ENCODE measurements around the gene NTM.

Gene NTM

DNA sequence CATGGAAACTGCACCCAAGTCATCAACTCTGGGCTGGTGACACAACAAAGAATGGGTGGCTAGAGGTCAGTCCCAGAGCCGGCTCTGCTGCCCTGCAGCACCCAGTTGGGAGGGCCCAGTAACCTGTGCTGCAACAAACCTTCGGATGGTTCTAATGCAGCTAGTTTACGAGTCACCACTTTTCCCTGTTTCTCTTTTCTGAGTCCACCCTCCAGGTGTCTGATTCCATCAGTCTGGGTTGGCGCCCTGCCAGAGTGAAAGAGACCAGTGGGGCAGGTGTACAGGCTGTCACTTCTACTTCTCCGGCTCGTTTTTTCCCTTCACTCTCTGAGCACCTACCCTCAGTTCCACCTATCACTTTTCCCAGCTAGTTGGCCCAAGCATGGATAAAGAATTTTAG lies 572.9 kb downstream of the NTM start:
- H3K27me3 ChIP-seq (ENCODE audit: control insufficient read depth, low read length) = no peaks in the 10 kb centered on the region
- H3K9me2 ChIP-seq (replicated peaks; ENCODE audit: control insufficient read depth, low read length) = no peaks in the 10 kb centered on the region
- no peak overlapping the region for H3K4me3 ChIP-seq (ENCODE audit: low read length)
- no peak overlapping the region for H3K27ac ChIP-seq (ENCODE audit: low read depth, low read length)
- no peaks in the 10 kb centered on the region for H3F3A ChIP-seq (ENCODE audit: control insufficient read depth, insufficient read depth)
- no peak overlapping the region for H3K4me2 ChIP-seq (ENCODE audit: low read length)
- H3K36me3 ChIP-seq (ENCODE audit: control insufficient read depth, low read length) = no peaks in the 10 kb centered on the region
- TF ChIP-seq, protein P1, sequence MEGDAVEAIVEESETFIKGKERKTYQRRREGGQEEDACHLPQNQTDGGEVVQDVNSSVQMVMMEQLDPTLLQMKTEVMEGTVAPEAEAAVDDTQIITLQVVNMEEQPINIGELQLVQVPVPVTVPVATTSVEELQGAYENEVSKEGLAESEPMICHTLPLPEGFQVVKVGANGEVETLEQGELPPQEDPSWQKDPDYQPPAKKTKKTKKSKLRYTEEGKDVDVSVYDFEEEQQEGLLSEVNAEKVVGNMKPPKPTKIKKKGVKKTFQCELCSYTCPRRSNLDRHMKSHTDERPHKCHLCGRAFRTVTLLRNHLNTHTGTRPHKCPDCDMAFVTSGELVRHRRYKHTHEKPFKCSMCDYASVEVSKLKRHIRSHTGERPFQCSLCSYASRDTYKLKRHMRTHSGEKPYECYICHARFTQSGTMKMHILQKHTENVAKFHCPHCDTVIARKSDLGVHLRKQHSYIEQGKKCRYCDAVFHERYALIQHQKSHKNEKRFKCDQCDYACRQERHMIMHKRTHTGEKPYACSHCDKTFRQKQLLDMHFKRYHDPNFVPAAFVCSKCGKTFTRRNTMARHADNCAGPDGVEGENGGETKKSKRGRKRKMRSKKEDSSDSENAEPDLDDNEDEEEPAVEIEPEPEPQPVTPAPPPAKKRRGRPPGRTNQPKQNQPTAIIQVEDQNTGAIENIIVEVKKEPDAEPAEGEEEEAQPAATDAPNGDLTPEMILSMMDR (IDR thresholded peaks at IDR 0.05; ENCODE audit: low read depth, low read length, poor library complexity, severe bottlenecking) = no peak
- TF ChIP-seq EZH2phosphoT487 (IDR thresholded peaks at IDR 0.05; ENCODE audit: borderline replicate concordance, low read length) = no peak
- H3K9me3 ChIP-seq (ENCODE audit: control insufficient read depth, insufficient read depth, low read length) = no peaks in the 10 kb centered on the region
- H3K79me2 ChIP-seq (ENCODE audit: control insufficient read depth, low read length) = no peaks in the 10 kb centered on the region
- no peaks in the 10 kb centered on the region for H4K20me1 ChIP-seq (ENCODE audit: control insufficient read depth, insufficient read depth, low read depth, low read length)
- H3K4me1 ChIP-seq (ENCODE audit: control insufficient read depth, low read length) = no peaks in the 10 kb centered on the region

DNA sequence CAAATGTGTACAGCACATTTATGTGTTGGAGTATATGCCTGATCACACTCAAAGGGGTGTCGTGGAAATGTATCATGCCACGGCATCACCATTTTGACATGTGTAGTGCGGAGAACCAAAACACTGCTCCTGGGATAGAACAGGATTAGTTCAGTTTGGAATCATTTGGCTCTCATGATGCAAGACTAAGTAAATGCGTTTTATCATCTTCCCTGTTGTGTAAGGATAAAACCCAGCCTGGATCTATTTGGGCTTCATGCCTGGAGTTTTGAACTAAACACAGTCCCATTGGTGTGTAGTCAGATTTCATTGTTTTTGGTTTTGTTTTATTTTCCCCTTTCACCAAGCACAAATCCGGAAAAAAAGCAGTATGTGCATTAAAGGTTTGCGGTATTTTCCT lies 574.3 kb downstream of the NTM start:
- no peaks in the 10 kb centered on the region for H3K9me3 ChIP-seq (ENCODE audit: control insufficient read depth, insufficient read depth, low read length)
- H4K20me1 ChIP-seq (ENCODE audit: control insufficient read depth, insufficient read depth, low read depth, low read length) = no peaks in the 10 kb centered on the region
- H3K4me1 ChIP-seq (ENCODE audit: control insufficient read depth, low read length) = no peaks in the 10 kb centered on the region
- H3K27ac ChIP-seq (ENCODE audit: low read depth, low read length) = no peak overlapping the region
- H3F3A ChIP-seq (ENCODE audit: control insufficient read depth, insufficient read depth) = no peaks in the 10 kb centered on the region
- no peaks in the 10 kb centered on the region for H3K79me2 ChIP-seq (ENCODE audit: control insufficient read depth, low read length)
- no peaks in the 10 kb centered on the region for H3K27me3 ChIP-seq (ENCODE audit: control insufficient read depth, low read length)
- no peak overlapping the region for H3K4me2 ChIP-seq (ENCODE audit: low read length)
- no peaks in the 10 kb centered on the region for H3K9me2 ChIP-seq (replicated peaks; ENCODE audit: control insufficient read depth, low read length)
- H3K36me3 ChIP-seq (ENCODE audit: control insufficient read depth, low read length) = no peaks in the 10 kb centered on the region
- H3K4me3 ChIP-seq (ENCODE audit: low read length) = no peak overlapping the region
- TF ChIP-seq, protein P1 (IDR thresholded peaks at IDR 0.05; ENCODE audit: low read depth, low read length, poor library complexity, severe bottlenecking) = no peak
- TF ChIP-seq EZH2phosphoT487 (IDR thresholded peaks at IDR 0.05; ENCODE audit: borderline replicate concordance, low read length) = no peak

DNA sequence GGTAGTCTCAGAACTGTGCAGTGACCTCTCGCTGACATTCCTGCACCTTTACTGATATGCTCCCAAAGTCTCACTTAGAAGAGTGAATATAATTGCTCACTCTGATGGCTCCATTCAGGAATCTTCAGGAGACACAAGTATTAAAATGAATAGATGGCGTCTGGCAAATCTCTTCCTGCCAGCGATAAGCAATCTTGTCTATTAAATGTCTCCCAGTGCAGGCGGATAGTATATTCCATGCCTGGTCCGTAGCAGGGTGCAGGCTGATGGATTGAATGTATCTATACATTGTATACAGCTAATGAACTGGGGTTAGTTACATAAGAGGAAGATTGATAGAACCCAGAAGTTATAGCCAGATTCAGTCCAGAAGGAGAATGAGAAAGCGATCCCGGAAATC lies 575.3 kb downstream of the NTM start:
- no peaks in the 10 kb centered on the region for H3F3A ChIP-seq (ENCODE audit: control insufficient read depth, insufficient read depth)
- no peaks in the 10 kb centered on the region for H3K27me3 ChIP-seq (ENCODE audit: control insufficient read depth, low read length)
- no peaks in the 10 kb centered on the region for H3K79me2 ChIP-seq (ENCODE audit: control insufficient read depth, low read length)
- no peak for TF ChIP-seq EZH2phosphoT487 (IDR thresholded peaks at IDR 0.05; ENCODE audit: borderline replicate concordance, low read length)
- TF ChIP-seq, protein P1 (IDR thresholded peaks at IDR 0.05; ENCODE audit: low read depth, low read length, poor library complexity, severe bottlenecking) = no peak
- H3K36me3 ChIP-seq (ENCODE audit: control insufficient read depth, low read length) = no peaks in the 10 kb centered on the region
- no peaks in the 10 kb centered on the region for H3K4me1 ChIP-seq (ENCODE audit: control insufficient read depth, low read length)
- no peaks in the 10 kb centered on the region for H3K9me2 ChIP-seq (replicated peaks; ENCODE audit: control insufficient read depth, low read length)
- no peak overlapping the region for H3K27ac ChIP-seq (ENCODE audit: low read depth, low read length)
- H3K4me2 ChIP-seq (ENCODE audit: low read length) = no peak overlapping the region
- no peaks in the 10 kb centered on the region for H3K9me3 ChIP-seq (ENCODE audit: control insufficient read depth, insufficient read depth, low read length)
- no peaks in the 10 kb centered on the region for H4K20me1 ChIP-seq (ENCODE audit: control insufficient read depth, insufficient read depth, low read depth, low read length)
- H3K4me3 ChIP-seq (ENCODE audit: low read length) = no peak overlapping the region

DNA sequence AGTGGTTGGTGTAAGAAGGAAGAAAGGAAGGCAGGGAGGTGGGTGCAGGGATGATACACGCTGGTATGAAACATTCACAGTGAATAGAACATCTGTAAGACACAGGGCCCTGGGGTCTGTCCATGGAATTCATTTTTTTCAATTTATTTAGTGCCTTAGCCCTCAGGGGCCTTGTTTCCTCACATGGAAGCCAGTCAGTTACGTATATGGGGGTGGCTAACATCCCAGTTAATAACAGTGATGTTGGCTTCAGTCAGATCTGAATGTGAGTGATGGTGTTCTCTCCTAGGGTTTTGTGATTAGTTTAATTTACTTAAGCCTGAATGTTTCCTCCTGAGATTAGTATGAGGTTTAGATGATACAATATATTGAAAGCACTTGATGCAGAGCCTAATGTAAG lies 577.1 kb downstream of the NTM start:
- no peaks in the 10 kb centered on the region for H3K79me2 ChIP-seq (ENCODE audit: control insufficient read depth, low read length)
- no peaks in the 10 kb centered on the region for H3K36me3 ChIP-seq (ENCODE audit: control insufficient read depth, low read length)
- H4K20me1 ChIP-seq (ENCODE audit: control insufficient read depth, insufficient read depth, low read depth, low read length) = no peaks in the 10 kb centered on the region
- no peaks in the 10 kb centered on the region for H3K9me3 ChIP-seq (ENCODE audit: control insufficient read depth, insufficient read depth, low read length)
- H3K4me3 ChIP-seq (ENCODE audit: low read length) = no peak overlapping the region
- H3K4me2 ChIP-seq (ENCODE audit: low read length) = no peak overlapping the region
- H3K4me1 ChIP-seq (ENCODE audit: control insufficient read depth, low read length) = no peaks in the 10 kb centered on the region
- TF ChIP-seq EZH2phosphoT487 (IDR thresholded peaks at IDR 0.05; ENCODE audit: borderline replicate concordance, low read length) = no peak
- TF ChIP-seq, protein P1 (IDR thresholded peaks at IDR 0.05; ENCODE audit: low read depth, low read length, poor library complexity, severe bottlenecking) = no peak
- H3K9me2 ChIP-seq (replicated peaks; ENCODE audit: control insufficient read depth, low read length) = no peaks in the 10 kb centered on the region
- no peaks in the 10 kb centered on the region for H3F3A ChIP-seq (ENCODE audit: control insufficient read depth, insufficient read depth)
- no peaks in the 10 kb centered on the region for H3K27me3 ChIP-seq (ENCODE audit: control insufficient read depth, low read length)
- no peak overlapping the region for H3K27ac ChIP-seq (ENCODE audit: low read depth, low read length)
